Fibroblast of skin of abdomen (primary cell): ENCODE measurements around the gene HACD2.

Source experiments
- DNase-seq: peaks from one replicate; pipeline ENCODE4 v3.0.0-alpha.2; 2013

HACD2 gene

GRCh38 chr3:123568875-123569274 is 16.0 kb downstream of the HACD2 start:
- DNase-seq: no peak

GRCh38 chr3:123568034-123568433 is 16.8 kb downstream of the HACD2 start:
- DNase-seq: no peak

GRCh38 chr3:123564056-123564455 is 20.8 kb downstream of the HACD2 start:
- no peak for DNase-seq

DNA sequence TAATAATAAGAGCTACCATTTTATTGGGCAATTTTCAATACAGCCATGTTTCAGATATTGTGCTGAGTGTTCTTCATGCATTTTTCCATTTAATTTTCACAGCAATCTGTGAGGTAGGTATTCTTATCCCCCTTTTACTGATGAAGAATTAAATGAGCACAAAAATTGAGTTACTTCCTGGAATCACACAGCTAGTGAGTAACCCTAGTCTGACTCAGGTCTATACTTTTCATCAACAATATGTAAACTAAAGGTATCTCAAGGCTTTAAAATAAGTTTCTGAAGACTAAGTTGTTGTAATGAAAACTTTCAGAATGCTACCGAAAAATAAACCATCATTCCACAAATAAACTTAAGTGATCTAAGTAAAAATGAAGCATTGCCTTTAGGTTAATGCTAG is 22.3 kb downstream of the HACD2 start:
- no peak for DNase-seq

DNA sequence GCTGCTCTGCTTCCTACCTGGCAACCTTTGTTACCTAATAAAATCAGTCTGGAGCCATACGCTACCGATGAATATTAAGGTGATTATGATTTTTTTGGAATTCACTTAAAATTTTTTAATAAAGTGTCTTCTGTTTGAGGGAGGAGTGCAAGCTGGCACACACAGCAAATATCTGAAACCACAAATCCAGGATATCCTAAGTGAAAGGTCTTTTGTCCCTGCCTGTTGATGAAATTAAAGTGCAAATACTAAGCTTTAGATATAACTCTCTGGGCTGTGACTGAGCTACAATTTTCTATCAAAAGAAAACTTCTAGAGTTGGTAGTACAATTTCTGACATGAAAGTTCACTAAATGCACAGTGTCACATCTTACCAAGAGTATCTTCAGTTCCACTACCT is 23.7 kb downstream of the HACD2 start:
- DNase-seq: no peak

GRCh38 chr3:123559040-123559861 is 25.6 kb downstream of the HACD2 start:
- DNase-seq: peak; percentile 41

DNA sequence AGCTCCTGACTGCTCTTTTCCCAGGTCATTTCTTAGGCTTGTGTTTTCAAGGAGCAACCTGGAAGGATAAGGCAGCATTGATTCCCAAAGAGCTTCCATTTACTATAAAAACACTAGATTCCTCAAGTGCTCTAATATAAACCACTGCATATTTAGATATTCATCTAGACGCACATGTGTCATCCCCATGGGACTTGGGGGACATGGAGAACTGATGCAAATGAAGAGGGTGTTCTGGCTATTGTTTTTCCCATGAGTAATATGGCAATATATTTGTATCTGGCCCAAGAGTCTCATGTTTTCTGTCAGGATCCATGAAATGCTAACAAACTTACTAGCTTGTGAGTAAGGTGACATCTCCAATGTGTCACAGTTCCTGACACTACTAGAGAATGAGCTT is 31.3 kb downstream of the HACD2 start:
- DNase-seq: no peak

- no peak for DNase-seq
Measured at GRCh38 chr3:123552768-123553167, 32.1 kb downstream of the HACD2 start.

- DNase-seq: peak; percentile 8
Measured at GRCh38 chr3:123552095-123552714, 32.6 kb downstream of the HACD2 start.

DNA sequence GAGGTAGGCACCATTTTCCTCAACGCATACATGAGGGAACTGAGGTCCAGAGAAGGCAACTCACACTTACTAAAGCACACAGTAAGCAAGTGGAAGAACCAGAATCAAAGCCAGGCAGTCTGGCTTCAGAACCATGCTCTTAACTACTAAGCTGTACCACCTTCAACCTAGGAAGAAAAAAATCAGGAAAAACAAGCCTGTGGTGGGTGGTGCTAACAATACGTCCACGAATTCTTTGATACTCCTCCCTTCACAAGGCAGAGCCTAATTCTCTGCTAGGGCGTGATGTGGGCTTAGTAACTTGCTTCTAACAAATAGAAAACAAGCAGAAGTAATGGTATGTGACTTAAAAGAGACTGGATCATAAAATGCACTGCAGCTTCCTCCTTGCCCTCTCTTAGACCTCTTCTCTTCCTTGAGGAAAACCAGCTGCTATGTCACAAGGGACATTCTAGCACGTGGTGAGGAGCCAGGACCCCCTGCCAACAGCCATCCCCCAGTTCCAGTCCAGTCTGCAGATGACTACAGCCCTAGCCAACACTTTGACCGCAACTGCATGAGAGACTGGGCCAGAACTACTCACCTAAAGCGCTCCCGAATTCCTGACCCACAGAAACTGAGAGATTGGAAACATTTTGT is 36.9 kb downstream of the HACD2 start:
- DNase-seq: no peak

- DNase-seq: peak; percentile 80
Measured at GRCh38 chr3:123546133-123546755, 38.6 kb downstream of the HACD2 start.

DNA sequence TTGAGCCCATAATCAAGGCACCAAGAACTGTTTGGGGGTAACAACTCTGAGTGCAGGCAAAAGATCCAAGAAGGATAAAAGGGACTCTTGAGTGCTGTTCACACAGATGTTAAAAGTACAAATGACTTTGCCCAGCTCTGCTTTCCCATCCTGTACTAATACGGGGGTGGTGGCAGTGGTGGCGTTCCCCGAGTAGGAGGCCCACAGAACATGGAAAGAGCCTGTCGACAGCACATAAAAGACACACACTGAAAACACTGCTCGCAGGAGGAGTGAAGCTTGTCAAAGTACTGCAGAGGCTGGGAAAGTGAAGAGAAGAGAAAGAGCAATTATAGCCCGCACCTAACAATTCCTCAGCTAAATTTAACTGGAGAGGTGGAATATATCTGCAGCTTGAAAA is 40.9 kb downstream of the HACD2 start:
- DNase-seq: no peak

GRCh38 chr3:123540285-123540684 is 44.6 kb downstream of the HACD2 start:
- DNase-seq: no peak

GRCh38 chr3:123536153-123536895 is 48.5 kb downstream of the HACD2 start:
- no peak for DNase-seq

DNA sequence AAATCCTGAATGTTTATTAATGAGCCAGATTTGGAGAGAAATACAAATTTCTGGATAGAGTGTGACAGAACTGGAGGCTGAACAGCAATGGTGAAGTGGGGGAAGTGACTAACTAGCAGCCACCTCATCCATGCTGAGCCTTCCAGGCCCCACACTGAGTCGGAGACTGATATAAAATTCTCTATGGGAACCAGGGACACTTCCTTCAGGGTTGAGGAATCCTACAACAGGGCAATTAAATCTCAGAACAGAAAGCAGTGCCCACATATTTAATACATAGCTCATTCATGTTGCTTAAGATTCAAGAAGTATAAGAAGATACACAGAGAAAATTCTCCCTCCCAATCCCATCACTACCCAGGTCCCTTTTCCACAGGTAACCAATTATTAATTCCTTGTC is 49.3 kb downstream of the HACD2 start:
- peak; percentile 61 for DNase-seq

GRCh38 chr3:123534264-123534663 is 50.6 kb downstream of the HACD2 start:
- no peak for DNase-seq

GRCh38 chr3:123533554-123534159 is 51.2 kb downstream of the HACD2 start:
- DNase-seq: no peak

GRCh38 chr3:123528130-123528529 is 56.7 kb downstream of the HACD2 start:
- no peak for DNase-seq

GRCh38 chr3:123527046-123527445 is 57.8 kb downstream of the HACD2 start:
- DNase-seq: no peak

- DNase-seq: no peak
Measured at GRCh38 chr3:123526474-123526873, 58.4 kb downstream of the HACD2 start.

DNA sequence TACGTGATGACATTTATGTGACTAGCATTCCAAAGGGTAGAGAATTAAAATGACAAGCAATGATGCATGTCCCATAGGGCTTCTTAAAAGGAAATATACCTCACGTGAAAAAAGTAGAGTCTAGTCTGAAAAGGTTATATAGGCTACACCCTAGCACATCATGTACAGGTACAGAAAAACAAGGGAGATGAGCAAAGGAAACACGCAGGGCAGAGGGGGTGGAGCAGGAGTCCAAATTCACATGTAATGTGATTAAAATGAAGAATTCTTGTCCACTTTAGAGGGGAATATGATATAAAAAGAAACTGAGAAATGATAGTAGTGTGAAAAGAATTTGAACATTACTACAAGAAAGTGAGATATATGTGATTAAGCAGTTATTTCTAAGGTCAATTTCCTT is 59.4 kb downstream of the HACD2 start:
- no peak for DNase-seq

DNA sequence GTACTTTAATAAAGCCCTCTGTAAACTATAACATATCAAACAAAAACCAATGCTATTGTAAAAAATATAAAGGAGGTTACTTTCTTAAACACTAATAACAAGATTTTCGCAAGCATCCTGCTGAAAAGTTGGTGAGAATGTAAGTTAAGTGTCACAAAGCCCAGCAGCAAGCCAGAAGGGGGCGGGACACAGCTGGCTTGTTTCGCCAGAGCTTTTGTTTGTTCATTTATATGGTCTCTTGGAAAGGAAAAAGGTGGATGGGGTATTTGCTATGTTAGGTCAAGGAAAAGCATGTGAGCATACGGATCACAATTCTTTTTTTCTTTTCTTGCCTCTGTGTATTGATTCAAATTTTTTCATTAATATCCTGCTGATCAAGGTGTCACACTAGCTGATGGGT is 59.9 kb downstream of the HACD2 start:
- no peak for DNase-seq
